Stimulated activated naive B cell treated with anti-CD40 and anti-IgM and Interleukin-4, amounts not matched to agents 10 μg/mL and 1 μg/mL and 100 μg/mL, for 72 hours (primary cell): ENCODE measurements around the gene TCAP.
A peak's percentile ranks its signal among the peaks of the same experiment; 100 is the strongest.

ENCODE experiments used
- ATAC-seq, 2 donors: fragments of 150-1000 bp; cut with Tn5 transposase; replicated peaks; 2 replicates each; pipeline ENCODE4 v1.10.0; 2021; ENCODE audit warnings: moderate library complexity in 1 of 2
- DNase-seq: peaks from one replicate; pipeline ENCODE4 v3.0.0; 2021
- H3K27ac Mint-ChIP-seq: one replicate; pipeline ENCODE4 v1.8.0; 2022; ENCODE audit warnings: mild to moderate bottlenecking, mixed read lengths
- H3K27me3 Mint-ChIP-seq, 2 donors: one replicate each; pipeline ENCODE4 v1.8.0; 2022; ENCODE audit warnings: mixed read lengths in 2 of 2
- H3K36me3 Mint-ChIP-seq, 2 donors: one replicate each; pipeline ENCODE4 v1.8.0; 2022; ENCODE audit warnings: mixed read lengths in 2 of 2, mild to moderate bottlenecking in 1 of 2
- H3K4me1 Mint-ChIP-seq, 2 donors: one replicate each; pipeline ENCODE4 v1.8.0; 2022; ENCODE audit warnings: mixed read lengths in 2 of 2, mild to moderate bottlenecking in 1 of 2
- H3K4me3 Mint-ChIP-seq, 2 donors: one replicate each; pipeline ENCODE4 v1.8.0; 2022; ENCODE audit warnings: mild to moderate bottlenecking in 2 of 2, mixed read lengths in 2 of 2, moderate library complexity in 1 of 2
- H3K9me3 Mint-ChIP-seq, 2 donors: one replicate each; pipeline ENCODE4 v1.8.0; 2022; ENCODE audit warnings: mixed read lengths in 2 of 2, mild to moderate bottlenecking in 1 of 2

The TCAP gene, protein sequence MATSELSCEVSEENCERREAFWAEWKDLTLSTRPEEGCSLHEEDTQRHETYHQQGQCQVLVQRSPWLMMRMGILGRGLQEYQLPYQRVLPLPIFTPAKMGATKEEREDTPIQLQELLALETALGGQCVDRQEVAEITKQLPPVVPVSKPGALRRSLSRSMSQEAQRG

DNA sequence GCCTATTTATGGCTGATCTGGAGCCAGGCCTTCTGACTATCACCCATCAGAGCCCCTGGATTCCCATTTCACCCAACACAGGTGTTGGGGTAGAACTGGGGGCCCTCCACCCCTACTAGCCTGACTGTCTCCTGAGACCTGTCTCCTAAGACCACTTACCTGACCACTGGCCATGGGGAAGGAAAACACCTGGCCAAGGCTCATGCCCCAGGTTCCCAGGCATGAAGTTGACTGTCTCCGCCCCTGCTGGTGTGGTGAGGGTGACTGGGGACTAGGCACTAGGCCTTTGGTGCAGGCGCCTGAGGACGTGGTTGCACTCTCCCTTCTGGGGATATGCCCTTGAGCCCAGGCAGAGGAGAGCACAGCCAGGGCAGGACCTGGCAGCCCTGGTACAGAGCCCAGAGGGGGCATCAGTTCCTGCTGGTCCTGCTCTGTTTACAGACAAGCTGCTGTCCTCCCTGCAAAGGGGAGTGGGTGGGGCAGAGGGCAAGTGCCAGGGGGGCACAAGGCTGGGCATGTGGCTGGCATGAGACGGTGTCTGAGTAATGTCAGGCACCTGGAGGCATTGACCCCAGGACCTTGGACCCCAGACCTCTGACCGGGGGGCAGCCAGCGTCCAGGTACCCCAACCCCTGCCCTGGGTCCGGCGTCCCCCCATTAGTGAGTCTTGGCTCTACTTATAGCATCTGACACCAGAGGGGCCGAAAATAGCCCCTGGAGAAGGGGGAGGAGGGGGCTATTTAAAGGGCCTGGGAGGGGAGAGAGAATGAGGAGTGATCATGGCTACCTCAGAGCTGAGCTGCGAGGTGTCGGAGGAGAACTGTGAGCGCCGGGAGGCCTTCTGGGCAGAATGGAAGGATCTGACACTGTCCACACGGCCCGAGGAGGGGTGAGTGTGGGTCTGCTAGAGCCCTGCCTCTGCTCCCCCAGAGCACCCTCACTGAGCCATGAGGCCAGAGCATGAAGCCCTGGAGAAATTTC lies at the start of gene TCAP:
Gene TCAP, plus strand, starts transcription at position 769 of the 981 bp plus-strand sequence. Its CDS starts 11 bp downstream, at position 780.
- ATAC-seq (no peak), DNase-seq (no peak)
- H3K36me3 Mint-ChIP-seq, result peaks cover 28 to 29% of the 10 kb centered on the region in 2 donors
- peaks cover 48 to 83% of the 10 kb centered on the region in 2 donors for H3K4me1 Mint-ChIP-seq
- no peaks in the 10 kb centered on the region for H3K9me3 Mint-ChIP-seq
- peaks cover 10 to 23% of the 10 kb centered on the region in 2 donors for H3K27me3 Mint-ChIP-seq
- peak within 1 kb of the TSS; percentile 62 for H3K27ac Mint-ChIP-seq
- H3K4me3 Mint-ChIP-seq, result no peak within 1 kb of the TSS

DNA sequence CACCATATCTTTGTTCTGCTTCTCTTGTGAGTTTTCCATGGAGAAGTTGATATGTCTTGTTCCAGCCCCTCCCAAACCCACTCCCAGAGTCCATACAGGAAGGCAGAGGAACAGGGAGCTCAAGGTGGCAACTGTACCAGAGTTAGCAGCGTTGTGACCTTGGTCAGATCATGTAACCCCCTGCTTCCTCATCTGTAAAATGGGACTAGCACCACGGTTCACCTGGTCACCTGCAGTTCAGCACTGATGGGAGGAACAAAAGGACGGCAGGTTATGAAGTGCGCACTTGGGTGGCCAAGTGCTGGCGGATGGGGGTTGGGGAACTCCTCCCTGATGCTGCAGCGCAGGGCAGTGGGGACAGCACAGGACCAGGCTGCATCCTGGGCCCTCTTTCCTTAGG lies 49.7 kb upstream of the TCAP start:
- H3K27me3 Mint-ChIP-seq, result peaks cover 32 to 48% of the 10 kb centered on the region in 2 donors
- H3K9me3 Mint-ChIP-seq, result no peaks in the 10 kb centered on the region
- no peak for ATAC-seq
- no peak for DNase-seq
- H3K27ac Mint-ChIP-seq, result peak overlapping the region; percentile 47
- H3K36me3 Mint-ChIP-seq, result peaks cover 0 to 4% of the 10 kb centered on the region in 2 donors
- H3K4me3 Mint-ChIP-seq, result no peak overlapping the region
- H3K4me1 Mint-ChIP-seq, result peaks cover 11 to 36% of the 10 kb centered on the region in 2 donors

DNA sequence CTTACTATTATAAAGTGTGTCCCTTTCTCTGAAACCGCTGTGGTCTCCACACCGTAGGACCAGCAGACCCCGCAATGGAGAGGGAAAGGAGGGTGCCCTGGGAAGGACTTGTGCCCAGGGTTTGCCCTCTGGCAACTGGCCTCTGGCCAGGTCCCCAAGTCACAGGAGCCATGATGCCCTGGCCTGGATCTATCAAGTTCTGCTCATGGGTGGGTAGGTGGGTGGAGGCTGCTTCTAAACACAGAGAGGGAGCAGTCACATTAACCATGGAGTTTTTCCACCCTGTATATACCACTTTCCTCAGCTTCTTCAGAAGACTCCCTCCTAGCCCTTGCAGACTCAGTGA lies 48.1 kb upstream of the TCAP start:
- no peak for ATAC-seq
- no peak for DNase-seq
- Mint-ChIP-seq H3K27me3 (peaks cover 27 to 39% of the 10 kb centered on the region in 2 donors), H3K9me3 (no peaks in the 10 kb centered on the region), H3K4me1 (peaks cover 15 to 44% of the 10 kb centered on the region in 2 donors), H3K36me3 (peaks cover 0 to 4% of the 10 kb centered on the region in 2 donors), H3K27ac (no peak overlapping the region), H3K4me3 (peak overlapping the region; percentile 63 to 84)

DNA sequence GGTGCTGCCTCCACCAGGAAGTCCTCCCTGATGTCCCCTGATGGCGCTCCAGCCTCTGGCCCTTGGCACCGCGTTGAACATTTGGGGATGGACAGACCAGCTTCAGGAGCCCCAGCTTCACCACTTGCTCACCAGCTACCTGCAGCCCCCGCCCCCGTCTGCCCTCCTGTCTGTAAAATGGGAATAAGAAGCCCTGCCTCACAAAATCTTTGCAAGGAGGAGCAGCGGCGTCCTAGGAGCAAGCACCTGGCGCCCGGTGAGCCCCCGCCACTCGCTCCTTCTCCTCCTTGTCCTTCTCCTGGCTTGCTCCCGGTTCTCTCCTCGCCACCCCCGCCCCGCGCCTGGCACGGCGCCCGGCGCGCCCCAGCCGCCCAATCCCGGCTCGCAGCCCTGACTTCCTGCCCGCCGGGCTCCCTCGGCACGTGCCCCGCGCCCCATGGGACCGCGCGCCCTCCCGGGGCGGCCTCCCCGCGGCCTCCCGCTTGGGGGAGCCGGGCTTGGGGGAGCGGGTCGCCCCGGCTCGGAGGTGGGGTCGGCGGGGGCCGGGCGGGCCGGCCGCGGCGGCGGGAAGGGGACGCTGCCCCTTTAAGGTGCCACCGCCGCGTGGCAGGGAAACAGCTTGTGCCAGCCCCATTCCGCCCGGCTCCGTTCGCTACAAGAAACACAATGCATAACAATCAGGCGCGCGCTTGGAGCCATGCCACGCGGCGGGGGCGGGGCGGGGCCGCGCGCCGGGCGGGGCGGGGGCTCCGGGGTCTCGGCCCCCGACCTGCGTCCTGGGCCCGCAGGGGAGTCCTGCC lies 47.5 kb upstream of the TCAP start:
- DNase-seq, result no peak
- peaks cover 26 to 37% of the 10 kb centered on the region in 2 donors for H3K27me3 Mint-ChIP-seq
- H3K4me1 Mint-ChIP-seq, result peaks cover 20 to 49% of the 10 kb centered on the region in 2 donors
- peak; percentile 56 to 61 for ATAC-seq
- H3K36me3 Mint-ChIP-seq, result peaks cover 0 to 4% of the 10 kb centered on the region in 2 donors
- H3K9me3 Mint-ChIP-seq, result no peaks in the 10 kb centered on the region
- no peak overlapping the region for H3K27ac Mint-ChIP-seq
- peak overlapping the region; percentile 81 to 84 for H3K4me3 Mint-ChIP-seq

DNA sequence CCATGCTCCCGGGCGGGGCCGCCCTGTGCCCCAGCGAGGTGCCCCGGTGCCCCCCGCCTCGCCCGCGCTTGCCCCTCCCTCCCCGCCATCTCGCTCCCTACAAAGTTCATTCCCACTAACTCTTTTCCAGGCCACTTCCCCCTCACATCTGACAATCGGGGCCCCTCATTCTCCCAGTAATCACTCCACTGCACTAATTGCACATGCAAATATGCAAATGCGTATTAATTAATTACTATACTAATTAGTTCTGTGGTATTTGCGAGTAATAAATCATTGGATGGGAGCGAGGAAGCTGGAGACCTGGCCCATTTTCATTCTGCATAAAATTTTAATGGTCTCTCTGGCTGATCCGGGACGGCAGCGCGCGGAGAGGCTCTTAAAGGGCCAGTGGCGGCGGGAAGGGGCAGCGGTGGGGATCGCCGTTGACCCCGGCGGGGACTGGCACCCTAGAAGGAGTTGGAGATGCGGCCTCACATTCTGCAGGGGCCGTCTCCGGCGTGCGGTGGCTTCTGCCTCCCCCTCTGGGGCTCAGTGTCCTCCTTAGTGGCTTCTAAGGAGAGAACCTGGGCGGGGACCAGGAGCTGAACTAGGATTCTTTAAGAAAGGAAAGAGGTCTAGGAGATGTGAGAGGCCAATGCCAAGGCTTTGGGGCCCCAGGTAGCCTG lies 46.8 kb upstream of the TCAP start:
- Mint-ChIP-seq H3K27me3 (peaks cover 19 to 30% of the 10 kb centered on the region in 2 donors), H3K27ac (peak overlapping the region; percentile 78), H3K4me1 (peaks cover 23 to 48% of the 10 kb centered on the region in 2 donors), H3K4me3 (peak overlapping the region; percentile 81 to 84), H3K9me3 (no peaks in the 10 kb centered on the region), H3K36me3 (peaks cover 0 to 1% of the 10 kb centered on the region in 2 donors)
- DNase-seq (no peak), ATAC-seq (no peak)

DNA sequence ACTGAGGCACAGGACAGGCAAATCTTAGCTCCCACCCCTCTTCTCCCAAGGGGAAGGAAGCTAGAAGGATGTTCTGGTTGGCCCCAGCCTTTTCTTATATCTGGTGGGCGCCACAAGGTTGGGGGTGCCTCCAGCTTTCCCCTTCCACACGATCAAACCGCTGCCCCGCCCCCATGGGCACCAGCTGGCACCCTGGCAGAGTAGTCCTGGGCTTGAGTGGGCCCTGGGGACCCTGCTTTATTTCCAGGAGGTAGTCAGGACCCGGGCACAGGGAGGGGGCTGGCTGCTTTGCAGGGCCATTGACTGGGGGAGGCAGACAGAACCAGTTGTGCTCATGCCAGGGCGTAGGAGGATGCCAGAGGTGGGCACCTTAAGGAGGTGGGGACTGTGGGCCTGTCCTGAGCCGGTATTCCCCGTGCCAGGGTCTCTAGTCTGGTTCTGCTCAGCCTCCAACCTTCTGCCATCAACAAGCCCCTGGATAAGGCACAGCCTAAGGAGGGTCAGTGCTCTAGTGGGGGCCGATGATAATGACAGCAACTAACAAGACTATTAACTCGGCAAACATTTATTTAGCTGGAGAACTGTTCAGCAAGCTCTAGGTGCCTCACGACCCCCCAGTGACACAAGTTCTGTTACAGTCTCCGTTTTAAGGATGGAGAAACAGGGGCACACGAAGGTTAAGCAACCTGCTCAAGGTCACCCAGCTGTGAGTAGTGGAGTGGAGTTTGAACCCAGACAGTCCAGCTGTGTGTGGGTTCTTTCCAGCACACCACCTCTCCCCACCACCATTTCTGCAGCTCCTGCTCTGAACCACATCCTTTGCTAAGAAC lies 46.0 kb upstream of the TCAP start:
- no peak for ATAC-seq
- Mint-ChIP-seq H3K4me3 (no peak overlapping the region), H3K27me3 (peaks cover 18 to 24% of the 10 kb centered on the region in 2 donors), H3K36me3 (peaks cover 0 to 1% of the 10 kb centered on the region in 2 donors), H3K4me1 (peaks cover 23 to 52% of the 10 kb centered on the region in 2 donors), H3K9me3 (no peaks in the 10 kb centered on the region), H3K27ac (peak overlapping the region; percentile 31)
- DNase-seq, result no peak

DNA sequence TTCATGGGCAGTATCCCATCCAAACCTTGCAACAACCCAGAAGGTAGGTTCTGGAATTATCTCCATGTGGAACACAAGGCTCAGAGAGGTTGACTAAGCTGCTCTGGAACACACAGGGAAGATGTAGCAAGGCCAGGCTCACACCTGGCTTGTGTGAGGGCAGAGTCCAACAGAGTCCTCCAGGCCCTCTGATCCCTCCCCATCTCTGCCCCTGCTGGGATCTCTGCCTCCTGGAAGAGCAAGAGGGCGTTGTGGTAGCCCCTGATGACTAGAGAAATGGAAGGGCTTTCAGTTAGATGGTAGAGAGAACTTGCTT lies 45.4 kb upstream of the TCAP start:
- peaks cover 23 to 53% of the 10 kb centered on the region in 2 donors for H3K4me1 Mint-ChIP-seq
- ATAC-seq, result no peak
- no peaks in the 10 kb centered on the region for H3K9me3 Mint-ChIP-seq
- no peak overlapping the region for H3K27ac Mint-ChIP-seq
- peaks cover 17 to 23% of the 10 kb centered on the region in 2 donors for H3K27me3 Mint-ChIP-seq
- H3K4me3 Mint-ChIP-seq, result no peak overlapping the region
- peaks cover 0 to 1% of the 10 kb centered on the region in 2 donors for H3K36me3 Mint-ChIP-seq
- DNase-seq, result no peak

DNA sequence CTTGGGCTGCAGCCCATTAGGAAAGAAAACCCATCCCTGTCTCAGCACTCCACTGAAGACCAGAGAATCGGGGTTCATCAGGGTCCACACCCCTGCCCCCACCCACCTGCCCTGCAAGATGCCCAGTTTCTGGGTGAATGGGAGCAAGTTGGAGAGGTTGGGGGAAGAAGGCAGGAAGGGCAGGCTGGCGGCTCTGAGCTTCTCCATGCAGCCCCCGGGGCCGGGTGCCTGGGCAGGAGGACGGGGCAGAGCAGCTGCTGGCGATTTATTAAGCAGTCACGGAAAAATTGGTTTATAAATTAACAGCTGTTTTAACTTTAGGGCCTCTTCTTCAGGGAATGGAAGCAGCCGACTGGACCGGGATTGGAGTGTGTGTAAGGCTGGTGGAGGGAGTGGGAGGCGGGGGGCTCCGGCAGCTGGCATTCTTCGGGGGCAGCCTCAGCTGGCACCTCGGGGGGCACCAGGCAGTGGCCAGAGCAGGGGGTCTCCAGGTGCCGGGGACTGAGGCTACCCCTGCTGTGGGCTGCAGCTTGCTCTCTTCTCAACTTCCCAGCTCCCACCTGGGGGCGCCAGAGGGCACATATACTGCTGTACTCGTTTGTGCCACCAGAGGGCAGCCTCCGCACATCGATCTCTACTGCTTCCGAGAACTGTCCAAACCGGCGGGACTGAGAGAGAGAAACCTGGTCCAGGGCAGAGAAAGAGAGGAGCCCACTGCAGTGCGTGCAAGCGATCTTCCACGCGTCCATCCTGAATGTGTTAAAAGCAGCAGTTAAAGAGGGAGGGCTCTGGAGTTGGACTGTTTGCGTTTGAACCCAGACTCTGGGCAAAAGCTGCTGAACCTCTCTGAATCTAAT lies 43.4 kb upstream of the TCAP start:
- H3K27ac Mint-ChIP-seq, result peak overlapping the region; percentile 89
- no peaks in the 10 kb centered on the region for H3K9me3 Mint-ChIP-seq
- peak overlapping the region; percentile 76 for H3K4me3 Mint-ChIP-seq
- peaks cover 24 to 26% of the 10 kb centered on the region in 2 donors for H3K27me3 Mint-ChIP-seq
- peak; percentile 79 for DNase-seq
- H3K36me3 Mint-ChIP-seq, result peaks cover 0 to 2% of the 10 kb centered on the region in 2 donors
- peak; percentile 66 for ATAC-seq
- H3K4me1 Mint-ChIP-seq, result peaks cover 25 to 54% of the 10 kb centered on the region in 2 donors

DNA sequence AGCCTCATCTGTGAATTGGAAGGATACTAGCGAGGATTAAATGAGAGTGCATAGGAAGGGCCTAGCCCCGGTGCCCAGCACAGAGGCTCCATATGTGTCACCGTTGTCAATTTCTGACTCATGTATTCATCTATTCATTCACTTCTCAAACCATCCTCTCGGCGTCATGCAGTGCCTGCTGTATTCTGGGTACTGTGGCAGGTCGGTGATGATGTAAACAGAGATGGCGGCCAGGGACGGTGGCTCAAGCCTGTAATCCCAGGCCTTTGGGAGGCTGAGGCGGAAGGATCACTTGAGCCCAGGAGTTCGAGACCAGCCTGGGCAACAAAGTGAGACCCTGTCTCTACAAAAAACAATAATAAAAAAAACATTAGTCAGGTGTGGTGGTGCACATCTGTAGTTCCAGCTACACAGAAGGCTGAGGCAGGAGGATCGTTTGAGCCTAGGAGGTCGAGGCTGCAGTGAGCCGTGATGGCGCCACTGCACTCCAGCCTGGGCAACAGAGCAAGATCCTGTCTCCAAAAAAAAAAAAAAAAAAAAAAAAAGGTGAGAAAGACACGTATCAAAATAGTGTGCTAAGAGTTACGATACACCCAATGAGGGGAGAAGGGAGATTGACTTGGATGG lies 42.7 kb upstream of the TCAP start:
- Mint-ChIP-seq H3K9me3 (no peaks in the 10 kb centered on the region), H3K4me3 (peak overlapping the region; percentile 76), H3K36me3 (peaks cover 0 to 2% of the 10 kb centered on the region in 2 donors), H3K27me3 (peaks cover 27 to 29% of the 10 kb centered on the region in 2 donors), H3K4me1 (peaks cover 27 to 52% of the 10 kb centered on the region in 2 donors), H3K27ac (peak overlapping the region; percentile 89)
- DNase-seq (no peak), ATAC-seq (peak; percentile 37 to 48)

DNA sequence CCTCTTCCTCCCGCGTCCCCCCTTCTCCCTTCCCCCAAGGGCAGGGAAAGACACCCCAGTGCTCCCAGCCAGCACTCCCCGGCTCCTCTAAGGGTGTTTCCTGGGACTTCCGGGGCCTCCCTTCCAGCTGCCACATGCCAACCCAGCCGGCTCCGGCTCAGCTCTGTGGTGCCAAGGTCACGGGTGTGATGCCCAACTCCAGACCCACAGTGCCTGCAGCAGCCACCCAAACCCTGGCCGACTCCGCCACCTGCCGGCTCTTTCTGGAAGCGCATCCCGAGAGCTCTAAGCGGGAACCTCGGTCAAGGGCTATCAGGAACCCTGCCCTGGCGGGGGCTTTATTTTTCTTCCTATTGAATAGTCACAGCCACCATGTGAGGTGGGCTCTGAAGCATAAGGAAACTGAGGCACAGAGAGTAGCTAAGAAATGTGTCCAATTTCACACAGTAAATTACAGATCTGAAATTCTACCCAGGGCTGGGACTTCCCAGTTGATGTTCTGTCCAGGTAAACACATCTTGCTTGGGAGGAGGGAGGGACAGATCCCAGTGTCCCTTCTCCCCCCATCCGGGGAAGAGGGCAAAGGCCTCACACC lies 41.7 kb upstream of the TCAP start:
- ATAC-seq, result peak; percentile 71 to 76
- Mint-ChIP-seq H3K27me3 (peaks cover 32 to 38% of the 10 kb centered on the region in 2 donors), H3K4me1 (peaks cover 30 to 48% of the 10 kb centered on the region in 2 donors), H3K4me3 (peak overlapping the region; percentile 45 to 71), H3K9me3 (no peaks in the 10 kb centered on the region), H3K27ac (no peak overlapping the region), H3K36me3 (peaks cover 0 to 2% of the 10 kb centered on the region in 2 donors)
- peak; percentile 81 for DNase-seq

DNA sequence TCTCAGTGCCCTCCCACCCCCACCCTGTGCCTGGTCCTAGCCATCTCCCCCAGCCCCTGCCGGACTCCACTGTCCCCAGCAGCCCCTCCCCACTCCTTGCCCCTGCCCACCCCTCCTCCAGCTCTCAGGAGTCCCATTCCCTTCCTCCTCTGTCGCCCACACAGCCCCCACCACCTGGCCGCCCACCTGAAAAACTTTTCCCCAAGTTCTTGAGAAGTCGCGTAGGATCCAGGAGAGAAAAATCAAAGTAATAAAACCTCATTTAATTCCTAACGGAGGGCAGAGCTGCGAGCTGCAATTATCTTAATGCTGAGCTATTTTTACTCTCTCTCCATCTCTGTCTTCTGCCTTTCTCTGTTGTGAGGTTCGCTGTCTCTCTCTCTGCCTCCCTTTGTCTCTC lies 40.8 kb upstream of the TCAP start:
- H3K9me3 Mint-ChIP-seq, result no peaks in the 10 kb centered on the region
- ATAC-seq (no peak), DNase-seq (no peak)
- H3K4me1 Mint-ChIP-seq, result peaks cover 26 to 45% of the 10 kb centered on the region in 2 donors
- no peak overlapping the region for H3K27ac Mint-ChIP-seq
- H3K36me3 Mint-ChIP-seq, result peaks cover 0 to 2% of the 10 kb centered on the region in 2 donors
- H3K4me3 Mint-ChIP-seq, result no peak overlapping the region
- H3K27me3 Mint-ChIP-seq, result peaks cover 37 to 42% of the 10 kb centered on the region in 2 donors
